Stimulated activated CD8-positive, alpha-beta memory T cell treated with anti-CD3 and anti-CD28 coated beads, Interleukin-7, amount 100 ng/mL, for 1 hour (primary cell): ENCODE measurements around the gene LMX1A.

ENCODE experiments used
- DNase-seq, 2 donors: peaks; one replicate each; pipeline ENCODE4 v3.0.0-alpha.2; 2020; ENCODE audit warnings: low read depth in 2 of 2

The LMX1A gene

DNA sequence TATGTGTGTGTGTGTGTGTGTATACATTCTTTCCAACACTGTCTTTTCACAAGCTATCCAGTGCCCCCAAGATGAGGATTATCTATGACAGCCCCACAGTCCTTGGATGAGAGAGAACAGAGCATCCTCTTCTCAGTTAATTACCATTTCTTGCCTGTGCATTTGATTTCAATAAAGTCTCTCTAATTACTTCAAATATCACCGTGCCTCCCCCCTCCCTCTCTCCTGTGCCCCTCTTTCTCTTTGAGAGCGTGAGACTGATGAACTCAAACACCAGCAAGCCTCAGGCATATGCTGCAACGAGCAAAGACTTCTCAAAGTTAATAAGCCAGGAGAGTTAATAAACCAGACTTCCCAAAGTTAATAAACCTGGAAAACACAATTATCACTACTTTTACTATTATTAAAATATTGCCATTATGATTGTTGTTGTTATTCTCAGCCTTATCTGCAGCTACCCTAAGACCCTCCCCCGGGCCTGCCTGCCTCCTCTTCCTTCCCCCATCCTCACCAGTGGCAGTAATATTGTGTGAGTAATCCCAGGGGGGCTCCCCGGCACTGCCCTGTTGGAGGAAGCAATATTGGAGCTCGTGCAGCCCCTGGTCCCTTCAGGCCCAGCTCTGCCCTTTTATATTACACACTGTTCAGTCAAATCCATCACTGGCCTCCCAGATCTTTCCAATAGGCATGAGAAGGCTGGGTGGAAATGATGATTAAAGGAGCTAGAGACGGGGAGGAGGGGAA lies 30.9 kb downstream of the LMX1A start:
- no peak for DNase-seq

DNA sequence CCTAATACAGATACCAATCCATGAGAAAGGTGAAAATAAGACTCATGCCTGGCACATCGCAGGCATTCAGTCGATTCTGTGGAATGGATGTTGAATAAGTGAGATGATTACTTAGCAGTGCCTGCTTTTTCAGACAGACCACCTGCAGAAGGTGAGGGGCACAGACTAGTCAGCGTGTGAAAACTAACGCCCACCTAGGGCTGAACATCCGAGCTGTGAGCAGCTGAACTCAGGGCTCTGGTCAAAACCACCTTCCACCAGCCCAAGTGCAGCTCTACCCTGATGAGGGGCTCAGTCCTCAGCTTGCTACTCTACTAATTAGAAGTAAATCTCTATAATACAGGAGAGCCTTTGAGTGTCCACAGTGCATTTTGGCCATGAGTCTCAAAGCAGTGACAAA lies 32.5 kb downstream of the LMX1A start:
- DNase-seq, result no peak

DNA sequence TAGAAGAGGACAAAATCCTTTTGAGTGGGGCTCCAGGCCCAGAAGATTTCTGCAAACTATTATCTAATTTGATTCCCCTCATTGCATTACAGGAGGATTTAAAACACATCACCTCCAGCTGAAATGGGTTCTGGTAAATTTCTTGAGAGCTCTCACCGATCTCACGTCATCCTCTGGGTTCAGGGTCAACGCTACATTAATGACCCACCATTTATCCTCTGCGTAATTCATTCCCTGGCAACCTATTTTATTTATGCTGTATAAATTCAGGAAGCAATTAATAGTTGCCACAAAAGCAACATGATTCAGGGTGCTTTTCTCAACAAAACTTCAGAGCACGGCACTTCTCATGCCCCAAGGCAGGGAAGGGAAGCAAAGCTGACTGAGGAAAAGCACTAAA lies 38.9 kb downstream of the LMX1A start:
- DNase-seq, result no peak

DNA sequence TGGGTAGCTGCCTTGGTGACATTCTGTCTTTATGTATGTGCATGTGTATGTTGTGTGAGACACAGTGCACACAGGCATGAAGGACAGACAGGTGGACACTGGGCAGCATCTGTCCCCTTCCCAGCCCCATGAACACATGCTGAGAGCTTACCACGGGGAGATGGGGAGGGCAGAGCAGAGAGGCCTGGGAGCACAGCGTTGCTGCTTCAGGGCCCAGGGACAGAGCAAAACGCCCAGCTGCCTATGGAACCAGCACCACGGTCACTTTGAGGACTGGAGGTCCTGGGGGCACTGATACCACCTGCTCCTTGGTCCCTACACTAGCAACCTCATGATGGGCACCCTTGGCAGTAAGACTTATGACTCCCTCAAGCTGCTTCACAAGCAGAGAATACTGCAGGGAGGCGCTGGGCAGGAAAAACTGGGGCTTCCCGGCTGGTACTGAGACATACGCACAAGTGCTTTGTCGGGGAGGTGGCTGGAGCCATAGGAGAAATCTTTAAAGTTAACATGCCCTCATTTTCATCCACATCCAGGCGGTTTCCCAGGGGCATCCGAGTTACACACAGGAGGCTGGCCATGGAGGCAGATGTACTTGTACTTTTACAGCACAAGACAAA lies 40.3 kb downstream of the LMX1A start:
- no peak for DNase-seq

DNA sequence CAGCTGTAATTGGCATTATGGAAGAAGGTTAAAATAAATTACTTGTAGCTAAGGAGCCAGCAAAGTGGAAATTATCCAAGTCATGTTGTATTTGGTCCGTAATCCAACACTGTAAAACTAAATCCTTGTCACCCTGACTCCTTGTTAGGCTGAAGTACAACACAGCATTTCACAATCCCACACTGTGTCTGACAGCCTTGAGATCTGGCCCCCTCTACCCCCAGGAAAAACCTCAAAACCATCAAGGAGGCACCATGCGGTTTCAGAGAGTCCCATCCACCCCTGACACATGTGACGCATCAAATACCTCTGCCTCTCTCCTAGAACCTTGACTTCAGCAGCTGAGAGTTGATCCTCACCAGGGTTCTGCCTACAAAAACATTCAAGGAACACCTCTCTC lies 41.0 kb downstream of the LMX1A start:
- DNase-seq, result no peak

DNA sequence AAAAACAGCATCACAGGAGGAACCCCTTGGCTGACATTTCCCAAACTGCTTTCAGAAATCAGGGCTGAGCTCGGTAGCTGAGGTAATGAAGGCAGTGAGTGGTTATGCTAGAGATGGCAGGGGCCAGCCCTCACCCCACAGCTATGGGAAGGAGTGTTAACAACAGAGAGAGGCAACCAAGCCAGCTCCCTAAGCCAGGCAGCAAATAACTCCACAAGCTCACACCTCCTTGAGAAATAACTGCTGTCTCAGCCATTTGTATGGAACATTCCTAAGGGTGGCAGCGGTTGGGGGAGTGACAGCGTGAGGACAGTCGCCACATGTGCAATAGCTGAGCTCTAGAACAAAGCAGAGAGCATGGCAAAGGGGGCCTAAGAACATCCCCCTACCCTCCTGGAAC lies 42.6 kb downstream of the LMX1A start:
- DNase-seq, result no peak

DNA sequence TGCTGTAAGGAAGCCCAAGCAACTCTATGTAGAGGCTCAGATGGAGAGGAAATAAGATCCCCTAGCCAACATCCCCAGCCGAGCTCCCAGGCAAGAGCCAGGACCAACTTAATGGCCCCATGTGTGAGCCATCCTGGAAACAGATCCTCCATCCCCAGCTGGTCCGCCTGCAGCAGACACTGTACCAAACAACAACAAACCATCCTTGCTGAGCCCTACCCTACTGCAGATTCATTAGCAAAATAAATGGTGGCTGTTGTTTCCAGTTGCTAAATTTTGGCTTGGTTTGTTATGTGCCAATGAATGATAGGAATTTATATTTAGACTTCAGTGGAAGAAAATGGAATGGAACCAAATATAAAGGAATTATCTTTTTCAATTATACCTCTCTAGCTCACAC lies 43.9 kb downstream of the LMX1A start:
- DNase-seq, result no peak

DNA sequence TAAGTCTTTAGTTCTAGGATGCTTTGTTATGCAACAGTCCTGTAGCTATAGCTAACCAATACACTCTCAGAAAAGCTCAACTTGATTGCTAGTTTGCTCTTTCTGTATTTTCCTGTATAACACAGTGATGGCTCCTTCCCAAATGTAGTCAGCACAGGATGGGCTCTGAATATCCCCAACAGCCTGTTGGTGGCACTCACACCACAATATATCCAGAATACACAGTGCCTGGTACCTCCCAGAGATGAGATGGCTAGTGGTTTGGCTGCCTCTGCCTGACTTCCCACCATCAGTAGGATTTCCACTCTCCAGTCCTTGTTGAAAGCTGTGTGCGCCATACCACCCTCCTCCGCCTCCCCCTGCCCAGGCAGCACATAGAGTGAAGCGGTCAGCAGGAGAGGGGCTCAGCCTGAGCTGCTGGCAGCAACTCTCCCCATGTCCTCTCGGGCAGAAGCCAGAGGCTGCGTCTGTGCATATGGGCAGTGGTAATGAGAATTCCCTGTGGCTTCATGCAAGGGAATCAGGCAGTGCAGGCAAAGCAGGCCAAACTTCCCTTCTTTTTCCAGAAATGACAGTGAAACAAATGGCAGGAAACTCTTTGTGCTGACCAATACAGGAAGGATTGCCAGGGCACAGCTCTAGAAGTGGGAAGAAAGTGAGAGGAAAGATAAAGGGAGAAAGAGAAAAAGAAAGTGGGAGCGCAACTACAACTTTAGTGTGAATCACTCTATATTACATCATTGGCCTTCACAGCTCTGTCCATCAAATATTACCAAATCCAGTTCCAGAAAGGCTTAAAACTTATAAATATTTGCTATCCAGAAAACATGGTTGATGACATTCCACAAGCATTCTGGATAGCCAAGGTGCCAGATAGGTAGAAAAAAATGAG lies 49.7 kb downstream of the LMX1A start:
- DNase-seq, result no peak

DNA sequence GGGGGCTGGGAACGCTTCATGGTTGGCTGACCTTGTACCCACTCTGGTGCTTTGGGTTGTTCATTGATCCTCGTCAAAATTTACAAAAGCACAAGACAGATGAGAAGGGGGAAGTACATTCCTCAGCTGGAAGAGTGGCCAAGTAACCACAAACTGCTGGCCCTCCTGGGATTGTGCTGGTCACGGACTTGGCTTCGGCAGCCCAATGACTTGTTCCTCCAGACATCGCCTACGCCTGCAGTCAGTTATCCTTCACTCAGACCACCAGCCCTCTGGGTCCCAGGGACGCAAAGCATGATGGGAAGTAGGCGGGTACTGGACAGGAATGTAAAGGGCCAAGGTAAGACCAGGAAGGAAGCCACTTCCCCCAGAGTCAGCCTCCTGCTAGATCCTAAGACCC lies 53.1 kb downstream of the LMX1A start:
- no peak for DNase-seq

DNA sequence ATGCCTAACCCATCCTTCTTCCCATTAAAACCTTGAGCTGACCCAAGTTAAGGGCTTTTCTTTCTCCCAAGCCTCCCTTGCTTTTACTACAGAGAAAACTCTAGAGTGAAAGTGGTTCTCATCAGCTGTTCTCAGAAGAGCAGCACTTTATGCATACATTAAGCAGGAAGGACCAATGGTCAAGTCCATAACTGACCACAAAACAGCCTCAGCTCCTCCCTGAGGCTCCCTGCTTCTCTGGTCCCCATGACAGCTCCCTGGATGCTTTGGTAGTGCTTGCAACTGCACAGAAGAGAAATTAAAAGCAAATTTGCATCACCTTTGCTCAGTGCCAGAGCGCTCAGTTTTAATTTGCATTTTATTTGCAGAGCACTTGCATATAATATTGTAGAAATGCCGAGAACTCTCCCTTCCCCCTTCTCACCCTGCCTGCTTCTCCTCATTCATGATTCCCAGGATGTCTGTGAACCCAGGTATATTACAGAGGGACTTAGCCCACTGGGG lies 56.1 kb downstream of the LMX1A start:
- no peak for DNase-seq

DNA sequence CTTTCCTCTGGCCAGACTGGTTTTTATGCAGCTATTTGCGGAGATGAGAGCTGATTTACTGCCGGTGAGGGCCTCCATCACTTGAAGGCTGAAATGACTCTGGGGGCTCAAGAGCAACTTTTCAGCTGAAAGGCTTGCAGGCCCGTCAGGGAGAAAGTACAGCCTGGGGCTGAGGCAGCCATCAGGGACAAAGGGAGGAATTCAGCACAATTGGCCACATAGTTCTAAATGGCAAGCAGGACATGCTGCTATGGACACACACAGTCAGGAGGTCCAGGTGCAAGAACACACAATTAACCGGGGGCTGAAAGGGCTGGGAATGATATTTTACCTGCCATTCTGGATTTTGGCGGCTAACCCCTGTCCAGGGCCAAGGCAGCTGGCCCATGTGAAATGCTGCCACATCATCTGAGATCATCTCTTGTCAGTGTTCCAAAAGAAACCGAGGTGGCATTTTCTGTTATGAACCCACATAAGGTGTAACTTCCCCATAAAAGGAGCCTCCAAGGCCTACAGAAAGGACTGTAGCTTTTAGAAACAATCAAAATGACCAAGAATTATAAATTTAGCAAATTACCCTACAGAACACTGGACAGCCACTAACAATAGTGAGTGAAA lies 58.2 kb downstream of the LMX1A start:
- DNase-seq, result no peak

DNA sequence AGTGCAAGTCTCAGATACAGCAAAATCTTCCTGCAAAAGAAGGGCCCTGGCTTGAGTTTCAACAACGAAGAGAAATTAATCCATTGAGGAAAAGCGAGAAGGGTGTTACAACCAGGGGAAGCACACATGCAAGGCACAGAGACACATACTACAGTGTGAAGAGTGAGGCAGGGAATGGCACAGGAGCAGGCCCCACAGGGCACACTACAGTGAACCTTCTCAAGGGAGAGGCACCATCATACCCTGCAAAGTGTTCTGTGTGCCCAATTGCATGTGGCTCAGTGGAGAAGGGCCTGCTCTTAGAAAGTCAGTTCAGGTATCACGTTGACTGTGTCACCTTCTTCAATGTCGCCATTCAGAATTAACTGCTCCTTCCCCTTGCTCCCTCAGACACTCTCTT lies 60.3 kb downstream of the LMX1A start:
- DNase-seq, result no peak

DNA sequence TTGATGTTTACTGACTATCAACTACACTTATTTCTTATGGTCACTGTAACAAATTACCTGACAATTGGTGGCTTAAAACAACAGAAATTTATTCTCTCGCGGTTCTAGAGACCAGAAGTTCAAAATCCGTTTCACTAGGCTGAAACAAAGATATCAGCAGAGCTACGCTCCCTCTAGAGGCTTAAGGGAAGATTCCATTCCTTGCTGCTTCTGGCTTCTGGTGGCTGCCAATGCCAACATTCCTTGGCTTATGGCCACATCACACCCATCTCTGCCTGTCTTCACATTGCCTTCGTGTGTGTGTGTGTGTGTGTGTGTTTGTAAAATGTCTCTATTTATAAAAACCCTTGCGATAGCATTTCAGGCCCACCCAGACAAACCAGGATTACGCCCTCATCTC lies 66.4 kb downstream of the LMX1A start:
- no peak for DNase-seq

DNA sequence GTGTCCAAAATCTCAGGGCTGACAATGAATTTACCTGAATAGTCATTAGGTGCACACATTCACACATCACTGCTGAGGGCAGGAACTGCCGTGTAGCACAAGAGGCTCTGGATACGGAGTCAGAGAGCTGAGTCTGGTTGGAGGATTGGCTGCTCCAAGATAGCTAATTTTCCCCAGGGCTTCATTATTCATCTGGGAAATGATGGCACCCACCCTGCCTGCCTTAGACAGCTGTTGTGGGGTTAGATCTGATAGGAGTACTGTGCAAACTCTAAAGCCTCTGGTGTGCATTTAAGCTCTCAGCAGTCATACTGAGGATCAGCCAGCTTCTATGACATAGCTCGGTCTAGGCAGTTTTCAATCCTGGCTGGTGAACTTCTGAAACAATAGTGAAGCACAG lies 67.0 kb downstream of the LMX1A start:
- no peak for DNase-seq

DNA sequence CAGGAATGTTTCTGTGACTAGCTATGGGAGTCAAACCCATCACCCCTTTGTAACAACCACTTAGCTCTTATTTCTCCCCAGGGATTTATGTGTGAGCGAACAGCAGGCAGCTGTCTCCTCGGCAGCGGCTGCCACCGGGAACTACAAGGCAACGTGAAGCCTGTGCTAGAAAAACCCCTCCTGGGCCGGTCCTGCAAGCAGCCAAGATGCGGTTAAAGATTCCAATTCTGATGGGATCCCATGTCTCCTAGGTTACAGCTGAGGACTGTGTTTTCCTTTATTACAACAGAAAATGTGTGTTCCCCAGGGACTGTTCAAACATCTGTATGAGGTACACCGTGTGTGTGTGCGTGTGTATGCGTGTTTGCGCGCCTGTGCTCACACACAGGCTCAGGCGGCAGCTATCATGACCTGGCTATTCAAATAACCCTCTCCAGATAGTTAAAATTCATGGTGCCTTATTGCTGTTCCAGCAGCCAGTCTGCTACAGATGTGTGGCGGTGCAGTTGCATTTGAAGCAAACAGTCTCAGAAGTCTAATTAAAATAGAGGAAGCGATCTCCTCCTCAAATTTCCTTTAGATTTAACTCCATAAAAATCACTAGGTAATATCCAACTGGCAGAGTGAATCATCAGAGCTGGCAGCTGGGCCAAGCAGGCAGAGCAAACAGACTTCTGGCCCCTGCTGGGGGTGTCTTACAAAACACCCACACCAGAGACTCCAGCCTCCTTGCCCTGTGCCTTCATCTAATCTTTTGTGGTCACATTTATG lies 68.0 kb downstream of the LMX1A start:
- DNase-seq, result no peak

DNA sequence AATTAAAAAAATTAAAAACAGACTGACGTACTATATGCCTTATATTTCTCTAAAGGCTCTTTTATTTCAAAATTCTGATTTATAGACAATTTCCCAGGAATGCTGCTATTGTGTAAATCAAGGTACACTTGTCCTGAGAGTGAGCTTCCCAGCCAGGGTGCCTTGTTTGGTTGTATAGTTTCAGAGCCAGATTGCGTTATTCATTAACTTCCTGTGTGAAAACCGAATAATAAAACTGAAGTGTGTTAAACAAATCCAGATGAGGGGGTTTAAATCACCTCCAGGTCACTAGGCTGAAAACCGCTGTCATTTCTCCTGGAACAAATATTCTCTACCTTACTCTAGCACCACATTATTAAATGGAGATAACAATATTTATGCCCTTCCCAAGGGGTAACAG lies 68.7 kb downstream of the LMX1A start:
- DNase-seq, result no peak

DNA sequence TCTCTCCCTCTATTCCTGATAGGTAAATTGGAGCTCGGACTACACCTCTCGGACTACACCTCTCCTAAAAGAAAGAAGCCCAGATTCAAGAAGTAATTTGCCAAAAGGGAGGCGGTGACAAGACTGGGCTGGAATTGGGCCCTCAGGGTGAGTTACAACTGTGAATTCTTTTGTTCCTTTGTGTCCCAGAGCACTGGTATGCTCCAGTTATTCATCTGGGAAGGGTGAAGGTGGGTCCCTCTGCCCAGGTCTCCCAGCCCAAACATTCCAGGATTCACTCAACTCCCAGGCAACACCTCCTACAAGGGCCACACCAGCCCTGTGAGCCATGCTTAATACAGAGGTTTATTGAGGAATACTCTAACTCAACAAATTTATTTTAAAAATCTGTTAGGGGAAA lies 69.2 kb downstream of the LMX1A start:
- DNase-seq, result no peak

DNA sequence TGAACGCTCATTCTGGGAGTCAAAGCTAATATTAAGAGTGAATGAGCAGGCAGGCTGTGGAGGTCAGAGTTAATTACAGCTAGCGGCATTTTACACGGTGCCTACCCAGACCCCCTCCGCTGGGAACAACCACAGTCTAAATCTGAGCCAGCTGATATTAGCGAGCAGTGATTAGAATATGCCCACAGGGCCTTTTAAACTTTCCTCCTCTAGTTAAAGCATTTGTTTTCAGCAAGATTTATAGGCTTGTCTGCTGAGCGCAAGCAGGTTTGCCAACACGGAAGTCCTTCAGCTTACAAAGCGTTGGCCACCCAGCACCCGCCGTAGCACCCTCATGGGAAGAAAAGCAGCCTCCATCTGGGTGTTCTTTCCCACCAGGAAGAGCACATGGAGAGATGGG lies 72.1 kb downstream of the LMX1A start:
- no peak for DNase-seq

DNA sequence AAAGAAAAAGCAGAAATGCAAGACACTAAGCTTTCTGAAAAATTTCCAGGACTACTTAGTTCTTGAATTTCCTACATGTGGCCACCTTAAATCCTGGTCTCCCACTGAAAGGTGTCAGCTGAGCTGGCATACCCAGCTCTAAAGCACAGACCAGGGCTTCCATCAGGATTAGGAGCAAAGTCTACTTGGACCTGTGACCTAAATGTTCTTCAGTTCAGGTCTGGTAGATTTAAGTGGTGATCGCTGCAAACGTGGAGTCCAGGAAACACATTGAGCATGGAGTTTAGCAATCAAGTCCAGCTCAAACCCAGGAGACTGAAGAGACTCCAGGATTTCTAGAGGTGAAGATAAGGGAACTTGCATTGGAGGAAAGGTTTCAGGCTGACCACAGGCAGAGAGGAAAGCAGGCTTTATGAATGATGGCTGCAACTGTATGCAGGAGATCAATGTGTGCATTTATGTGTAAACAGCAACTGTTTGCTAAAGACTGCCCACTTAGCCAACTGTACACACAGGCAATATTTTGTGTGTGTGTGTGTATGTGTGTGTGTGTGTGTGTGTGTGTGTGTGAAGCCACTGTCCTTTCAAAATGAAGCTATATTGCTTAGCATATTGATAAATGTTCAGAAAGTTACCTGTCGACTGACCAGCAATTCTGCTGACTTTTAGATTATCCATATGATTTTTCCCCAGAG lies 75.2 kb downstream of the LMX1A start:
- DNase-seq, result no peak

DNA sequence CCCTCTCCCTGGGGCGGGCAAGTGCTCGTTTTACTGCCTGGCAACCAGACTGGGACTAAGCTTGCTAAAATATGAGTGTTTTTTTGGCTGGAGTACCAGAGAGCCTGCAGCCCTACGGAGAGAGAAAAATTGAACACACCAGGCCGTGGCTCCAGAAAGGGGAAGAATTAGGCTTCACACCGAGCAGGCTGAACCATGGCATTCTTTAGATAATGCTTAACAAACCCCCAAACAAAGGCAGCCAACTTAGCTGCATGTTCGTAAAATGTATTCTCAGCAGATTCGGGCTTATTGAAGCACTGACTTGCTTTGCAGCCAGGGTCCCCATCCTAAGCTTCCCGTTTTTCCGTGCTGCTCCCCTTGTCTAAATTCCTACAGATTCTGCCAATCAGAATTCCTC lies 76.6 kb downstream of the LMX1A start:
- DNase-seq, result no peak

DNA sequence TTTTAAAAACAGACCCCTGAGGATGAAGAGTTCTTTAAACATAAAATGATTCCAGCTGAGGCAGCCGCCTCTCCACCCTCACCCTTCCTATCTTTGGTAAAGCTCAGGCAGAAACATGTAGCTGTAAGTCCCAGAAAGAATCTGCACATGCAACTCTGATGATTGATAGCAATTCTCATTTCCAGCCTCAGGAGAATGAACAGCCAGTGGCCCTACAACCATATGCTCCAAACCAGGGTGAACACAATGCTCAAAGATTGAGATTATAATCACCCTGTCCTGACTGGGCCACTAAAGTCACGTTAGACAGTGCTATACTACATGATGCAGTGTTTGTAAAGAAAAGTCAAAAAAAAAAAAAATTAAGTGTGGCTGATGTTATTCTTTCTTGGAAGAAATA lies 80.2 kb downstream of the LMX1A start:
- DNase-seq, result no peak
